Common myeloid progenitor, CD34-positive (primary cell): ENCODE data around the gene SYNPO2.

Experiments
- CTCF ChIA-PET: fragments of 350-600 bp; sonication (Branson Sonifier 250); formaldehyde crosslinking; loops from one replicate; lab custom pipeline; 2021; ENCODE audit warnings: antibody characterized with exemption; lab: Charles Lee
- POLR2A ChIA-PET: fragments of 350-600 bp; sonication (Branson Sonifier 250); formaldehyde crosslinking; loops from one replicate; lab custom pipeline; 2021; ENCODE audit warnings: antibody characterized with exemption; lab: Charles Lee
- DNase-seq, 3 donors: peaks; one replicate each; pipeline versions ENCODE4 v3.0.0 to v3.0.0-alpha.2; 2013
- H3K27ac ChIP-seq, 2 experiments: 1 replicate in 1 of 2; 2 replicates in 1 of 2; pipeline ENCODE4 v1.7.0; 2013; ENCODE audit warnings: inconsistent platforms in 2 of 2, low read length in 2 of 2, mild to moderate bottlenecking in 2 of 2, low read depth in 1 of 2, moderate library complexity in 1 of 2; ENCODE audit not compliant: severe bottlenecking in 2 of 2, insufficient read depth in 1 of 2, poor library complexity in 1 of 2
- H3K27me3 ChIP-seq, 5 experiments: replicated peaks in 2 of 5; 1 replicate in 3 of 5; 2 replicates in 2 of 5; pipeline versions ENCODE4 v1.6.1 to v1.7.0; 2013; ENCODE audit warnings: low read length in 4 of 5, mild to moderate bottlenecking in 2 of 5, moderate library complexity in 2 of 5, inconsistent platforms in 1 of 5; ENCODE audit not compliant: insufficient read depth in 5 of 5, control insufficient read depth in 4 of 5
- H3K36me3 ChIP-seq, 4 experiments: 1 replicate in 2 of 4; 2 replicates in 2 of 4; pipeline versions ENCODE4 v1.6.1 to v1.7.0; 2013; ENCODE audit warnings: low read length in 3 of 4, control low read depth in 1 of 4, mild to moderate bottlenecking in 1 of 4; ENCODE audit not compliant: control insufficient read depth in 4 of 4, insufficient read depth in 4 of 4
- H3K4me1 ChIP-seq, 4 experiments: 1 replicate in 3 of 4; 2 replicates in 1 of 4; pipeline versions ENCODE4 v1.6.1 to v1.7.1; 2013; ENCODE audit warnings: low read length in 3 of 4, mild to moderate bottlenecking in 3 of 4, control low read depth in 1 of 4, inconsistent platforms in 1 of 4, moderate library complexity in 1 of 4; ENCODE audit not compliant: control insufficient read depth in 4 of 4, insufficient read depth in 4 of 4; ENCODE audit errors: control extremely low read depth in 1 of 4
- H3K4me3 ChIP-seq, 7 experiments: 1 replicate in 4 of 7; 2 replicates in 3 of 7; pipeline versions ENCODE4 v1.5.1 to v1.7.0; 2013; ENCODE audit warnings: mild to moderate bottlenecking in 7 of 7, low read length in 6 of 7, moderate library complexity in 6 of 7, inconsistent platforms in 2 of 7, low read depth in 2 of 7, control low read depth in 1 of 7; ENCODE audit not compliant: insufficient read depth in 4 of 7, control insufficient read depth in 1 of 7; ENCODE audit errors: extremely low read depth in 1 of 7
- H3K9me3 ChIP-seq, 5 experiments: 1 replicate in 4 of 5; 2 replicates in 1 of 5; pipeline versions ENCODE4 v1.6.1 to v1.7.1; 2013; ENCODE audit warnings: low read length in 4 of 5, mild to moderate bottlenecking in 2 of 5, inconsistent platforms in 1 of 5, low read depth in 1 of 5, moderate library complexity in 1 of 5; ENCODE audit not compliant: control insufficient read depth in 4 of 5, insufficient read depth in 2 of 5; ENCODE audit errors: control extremely low read depth in 1 of 5
- WGBS: methylation state at CpG from one replicate; pipeline ENCODE4 v1.1.5; 2013; ENCODE audit not compliant: insufficient coverage; 5-methylcytosine and 5-hydroxymethylcytosine counted together

SYNPO2 gene

GRCh38 chr4:118879409-118879808 lies 9.2 kb upstream of the SYNPO2 start:
- H3K4me3 ChIP-seq = no peak overlapping the region
- H3K27ac ChIP-seq = no peak overlapping the region
- POLR2A ChIA-PET = no interaction called here
- 93% methylated on average over 7 of the region's 7 CpGs for WGBS
- H3K36me3 ChIP-seq = no peaks in the 10 kb centered on the region
- H3K27me3 ChIP-seq = no peaks in the 10 kb centered on the region
- peaks cover 0 to 3% (median 0%) of the 10 kb centered on the region in 5 experiments for H3K9me3 ChIP-seq
- H3K4me1 ChIP-seq = no peaks in the 10 kb centered on the region
- DNase-seq = no peak
- CTCF ChIA-PET = interaction anchor here (1.3 kb wide), 1 partner anchor 29 kb away, joined by 3 read pairs; no protein-coding TSS in a partner anchor

- Histone ChIP-seq H3K4me1 (no peaks in the 10 kb centered on the region), H3K9me3 (peaks cover 0 to 3% (median 0%) of the 10 kb centered on the region in 5 experiments), H3K27ac (no peak overlapping the region), H3K36me3 (no peaks in the 10 kb centered on the region), H3K27me3 (no peaks in the 10 kb centered on the region), H3K4me3 (no peak overlapping the region)
- ChIA-PET POLR2A (no interaction called here), CTCF (no interaction called here)
- DNase-seq = no peak
- 96% methylated on average over 11 of the region's 12 CpGs for WGBS
These were observed 7.0 kb upstream of the SYNPO2 start for GRCh38 chr4:118881512-118882146.

GRCh38 chr4:118883861-118884260 lies 4.8 kb upstream of the SYNPO2 start:
- no peak overlapping the region for H3K4me3 ChIP-seq
- ChIA-PET CTCF (interaction anchor here (0.9 to 2.2 kb wide), 8 partner anchors 14 to 138 kb away, joined by 3 to 5 read pairs (median 4); no protein-coding TSS in a partner anchor), POLR2A (no interaction called here)
- DNase-seq = peak in 2 of 3 donors; percentile 20 to 26
- no CpG with 5 or more reads among the region's 1 CpG for WGBS
- H3K36me3 ChIP-seq = no peaks in the 10 kb centered on the region
- peaks cover 0 to 9% (median 5%) of the 10 kb centered on the region in 5 experiments for H3K27me3 ChIP-seq
- H3K9me3 ChIP-seq = no peaks in the 10 kb centered on the region
- H3K4me1 ChIP-seq = peaks cover 0 to 8% (median 4%) of the 10 kb centered on the region in 4 experiments
- H3K27ac ChIP-seq = no peak overlapping the region

- Histone ChIP-seq H3K27me3 (peaks cover 0 to 13% (median 9%) of the 10 kb centered on the region in 5 experiments), H3K4me1 (peaks cover 0 to 13% (median 7%) of the 10 kb centered on the region in 4 experiments), H3K9me3 (no peaks in the 10 kb centered on the region), H3K4me3 (no peak overlapping the region), H3K27ac (no peak overlapping the region), H3K36me3 (no peaks in the 10 kb centered on the region)
- 91% methylated on average over 3 of the region's 3 CpGs for WGBS
- no peak for DNase-seq
- ChIA-PET CTCF (interaction anchor here (0.9 to 2.2 kb wide), 9 partner anchors 11 to 139 kb away, joined by 3 to 5 read pairs (median 3); no protein-coding TSS in a partner anchor), POLR2A (interaction anchor here (0.6 kb wide), 1 partner anchor 85 kb away, joined by 4 read pairs; no protein-coding TSS in a partner anchor)
These were observed 3.9 kb upstream of the SYNPO2 start for GRCh38 chr4:118884716-118885115.

- Histone ChIP-seq H3K36me3 (no peaks in the 10 kb centered on the region), H3K4me1 (peaks cover 0 to 13% (median 7%) of the 10 kb centered on the region in 4 experiments), H3K4me3 (peak overlapping the region in 3 of 7 experiments; percentile 61 to 80 (median 65)), H3K27ac (no peak overlapping the region), H3K9me3 (no peaks in the 10 kb centered on the region), H3K27me3 (peaks cover 0 to 16% (median 12%) of the 10 kb centered on the region in 5 experiments)
- DNase-seq = no peak
- POLR2A ChIA-PET = no interaction called here
- WGBS = 68% methylated on average over 3 of the region's 4 CpGs
- CTCF ChIA-PET = interaction anchor here (1.0 to 3.9 kb wide), 7 partner anchors 8 to 147 kb away, joined by 3 to 25 read pairs (median 4); partner anchors contain the start of gene SEC24D
These were observed 648 bp downstream of the SYNPO2 start for GRCh38 chr4:118889312-118889691.

GRCh38 chr4:118894034-118894433 lies 5.4 kb downstream of the SYNPO2 start:
- Histone ChIP-seq H3K27me3 (peaks cover 0 to 9% (median 4%) of the 10 kb centered on the region in 5 experiments), H3K4me3 (no peak overlapping the region), H3K4me1 (peaks cover 0 to 4% (median under 1%) of the 10 kb centered on the region in 4 experiments), H3K27ac (no peak overlapping the region), H3K9me3 (no peaks in the 10 kb centered on the region), H3K36me3 (no peaks in the 10 kb centered on the region)
- DNase-seq = no peak
- WGBS = 100% methylated on average over 1 of the region's 3 CpGs
- POLR2A ChIA-PET = no interaction called here
- CTCF ChIA-PET = interaction anchor here (1.3 kb wide), 1 partner anchor 20 kb away, joined by 3 read pairs; no protein-coding TSS in a partner anchor

- Histone ChIP-seq H3K27ac (no peak overlapping the region), H3K4me3 (no peak overlapping the region), H3K27me3 (no peaks in the 10 kb centered on the region), H3K36me3 (no peaks in the 10 kb centered on the region), H3K9me3 (no peaks in the 10 kb centered on the region), H3K4me1 (no peaks in the 10 kb centered on the region)
- WGBS = no CpG with 5 or more reads among the region's 2 CpGs
- no peak for DNase-seq
- ChIA-PET POLR2A (no interaction called here), CTCF (interaction anchor here (1.8 to 2.0 kb wide), 2 partner anchors 9 to 14 kb away, joined by 4 to 5 read pairs; partner anchors contain the start of gene SYNPO2)
These were observed 9.6 kb downstream of the SYNPO2 start for GRCh38 chr4:118898221-118898620.
